K562 (cell line): ENCODE results near the gene KIF19.

Source experiments
- BRD9 ChIP-seq: fragments of 450-650 bp; IDR thresholded peaks from 2 replicates; pipeline ENCODE4 v1.6.1; 2018; ENCODE audit warnings: low read depth; ENCODE audit not compliant: partially characterized antibody
- MEIS2 ChIP-seq: fragments of 450-650 bp; IDR thresholded peaks from 2 replicates; pipeline ENCODE4 v1.6.1; 2014; ENCODE audit warnings: mild to moderate bottlenecking; ENCODE audit not compliant: partially characterized antibody
- POLR2AphosphoS5 ChIP-seq: IDR thresholded peaks from 2 replicates; pipeline ENCODE4 v1.6.1; 2011; ENCODE audit warnings: mild to moderate bottlenecking, low read depth, low read length, moderate library complexity; ENCODE audit not compliant: control insufficient read depth, insufficient read depth
- TCF15 ChIP-seq: fragments of 250-450 bp; sonication (Bioruptor Pico); IDR thresholded peaks from 2 replicates; pipeline ENCODE4 v1.8.0; 2022; ENCODE audit warnings: moderate library complexity, mild to moderate bottlenecking, inconsistent platforms

- no peak for TF ChIP-seq TCF15 (CRISPR knock-in tag)
- TF ChIP-seq MEIS2: no peak
- TF ChIP-seq BRD9: no peak
- TF ChIP-seq POLR2AphosphoS5: no peak
Observed at GRCh38 chr17:74305865-74306654, 20.0 kb upstream of the KIF19 start.
